ENCODE measurements around the gene PLA2G4B. TPM values are rescaled to one million over a fixed set of nuclear protein-coding genes. Genes with fewer than 3 reads are reported as not detected.

Gene PLA2G4B, protein sequence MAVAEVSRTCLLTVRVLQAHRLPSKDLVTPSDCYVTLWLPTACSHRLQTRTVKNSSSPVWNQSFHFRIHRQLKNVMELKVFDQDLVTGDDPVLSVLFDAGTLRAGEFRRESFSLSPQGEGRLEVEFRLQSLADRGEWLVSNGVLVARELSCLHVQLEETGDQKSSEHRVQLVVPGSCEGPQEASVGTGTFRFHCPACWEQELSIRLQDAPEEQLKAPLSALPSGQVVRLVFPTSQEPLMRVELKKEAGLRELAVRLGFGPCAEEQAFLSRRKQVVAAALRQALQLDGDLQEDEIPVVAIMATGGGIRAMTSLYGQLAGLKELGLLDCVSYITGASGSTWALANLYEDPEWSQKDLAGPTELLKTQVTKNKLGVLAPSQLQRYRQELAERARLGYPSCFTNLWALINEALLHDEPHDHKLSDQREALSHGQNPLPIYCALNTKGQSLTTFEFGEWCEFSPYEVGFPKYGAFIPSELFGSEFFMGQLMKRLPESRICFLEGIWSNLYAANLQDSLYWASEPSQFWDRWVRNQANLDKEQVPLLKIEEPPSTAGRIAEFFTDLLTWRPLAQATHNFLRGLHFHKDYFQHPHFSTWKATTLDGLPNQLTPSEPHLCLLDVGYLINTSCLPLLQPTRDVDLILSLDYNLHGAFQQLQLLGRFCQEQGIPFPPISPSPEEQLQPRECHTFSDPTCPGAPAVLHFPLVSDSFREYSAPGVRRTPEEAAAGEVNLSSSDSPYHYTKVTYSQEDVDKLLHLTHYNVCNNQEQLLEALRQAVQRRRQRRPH
- total RNA-seq: 12.9 and 15.6 TPM in 2 replicates

- intact Hi-C loops (cut with micrococcal nuclease): no loop called here
Observed at GRCh38 chr15:41838400-41838897, at the start of gene PLA2G4B. PLA2G4B (plus strand) TSS chr15:41838847; CDS start chr15:41838914, 67 bp downstream.

- intact Hi-C loops (cut with micrococcal nuclease): no loop called here
Observed at GRCh38 chr15:41789236-41789635, 49.4 kb upstream of the PLA2G4B start.

DNA sequence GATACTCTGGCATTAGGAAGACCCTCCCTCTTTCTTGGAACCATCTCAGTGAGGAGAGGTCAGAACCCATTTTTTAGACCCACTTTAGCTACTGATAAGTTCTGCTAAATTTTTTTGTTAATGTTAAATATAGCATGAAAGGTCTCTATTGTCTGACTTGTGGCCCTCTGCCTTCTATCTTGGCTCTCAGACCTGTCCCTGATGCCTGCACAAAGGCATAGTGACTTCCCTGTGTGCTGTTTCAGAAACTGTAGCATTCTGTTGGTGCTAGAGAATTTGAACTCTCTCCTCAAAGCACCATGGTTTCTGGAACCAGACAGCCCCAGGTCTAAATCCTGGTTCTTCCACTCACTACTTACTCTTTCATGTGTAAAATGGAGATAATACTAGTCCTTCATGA lies 49.0 kb upstream of the PLA2G4B start:
- intact Hi-C loops (cut with micrococcal nuclease): loop anchor here (2.0 kb wide), 1 partner anchor 15 kb away; the partner anchor contains the start of gene MAPKBP1

- intact Hi-C loops (cut with micrococcal nuclease): loop anchor here (2.0 kb wide), 1 partner anchor 15 kb away; the partner anchor contains the start of gene MAPKBP1
Observed at GRCh38 chr15:41790169-41790568, 48.5 kb upstream of the PLA2G4B start.

DNA sequence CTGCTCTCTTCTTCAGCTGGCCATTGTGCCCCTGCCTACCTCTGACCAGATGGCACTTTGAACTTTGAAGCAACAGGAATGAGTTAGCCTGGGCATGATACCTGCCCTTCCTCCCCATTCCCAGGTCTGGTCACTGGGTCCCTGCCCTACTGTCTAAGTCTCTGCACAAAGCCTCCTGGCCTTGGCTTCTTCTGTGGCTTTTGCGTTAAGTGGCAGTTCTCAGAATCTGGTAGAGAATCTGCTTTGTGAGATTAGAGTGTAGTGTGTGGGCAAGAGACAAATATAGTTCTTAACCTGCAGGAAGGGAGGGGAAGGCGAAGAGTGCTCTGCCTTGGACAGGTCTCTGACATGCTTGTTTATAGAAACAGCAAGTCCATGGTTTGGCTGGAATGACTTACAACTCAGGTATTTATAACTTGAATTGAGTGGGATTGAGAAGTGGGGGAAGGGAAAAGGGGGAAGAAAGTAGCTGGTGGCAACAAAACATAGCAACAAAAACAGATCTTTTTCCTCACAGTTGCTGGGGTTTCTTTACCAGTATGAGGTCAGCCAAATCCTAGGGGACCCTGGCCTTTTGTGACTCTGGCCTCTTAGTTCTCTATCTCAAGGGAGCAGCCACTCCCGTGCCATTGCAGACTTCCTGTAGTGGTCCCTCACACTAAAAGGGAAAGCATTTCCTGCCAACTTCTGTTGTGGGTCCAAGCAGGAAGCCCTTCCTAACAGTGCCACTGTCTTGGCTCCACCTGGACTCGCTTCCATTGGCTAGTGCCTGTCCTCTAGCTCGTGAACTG lies 47.7 kb upstream of the PLA2G4B start:
- intact Hi-C loops (cut with micrococcal nuclease): loop anchor here (2.0 kb wide), 1 partner anchor 16 kb away; the partner anchor contains the start of gene MAPKBP1

GRCh38 chr15:41791547-41791937 lies 47.1 kb upstream of the PLA2G4B start:
- intact Hi-C loops (cut with micrococcal nuclease): loop anchor here (2.0 kb wide), 1 partner anchor 17 kb away; the partner anchor contains the start of gene MAPKBP1

DNA sequence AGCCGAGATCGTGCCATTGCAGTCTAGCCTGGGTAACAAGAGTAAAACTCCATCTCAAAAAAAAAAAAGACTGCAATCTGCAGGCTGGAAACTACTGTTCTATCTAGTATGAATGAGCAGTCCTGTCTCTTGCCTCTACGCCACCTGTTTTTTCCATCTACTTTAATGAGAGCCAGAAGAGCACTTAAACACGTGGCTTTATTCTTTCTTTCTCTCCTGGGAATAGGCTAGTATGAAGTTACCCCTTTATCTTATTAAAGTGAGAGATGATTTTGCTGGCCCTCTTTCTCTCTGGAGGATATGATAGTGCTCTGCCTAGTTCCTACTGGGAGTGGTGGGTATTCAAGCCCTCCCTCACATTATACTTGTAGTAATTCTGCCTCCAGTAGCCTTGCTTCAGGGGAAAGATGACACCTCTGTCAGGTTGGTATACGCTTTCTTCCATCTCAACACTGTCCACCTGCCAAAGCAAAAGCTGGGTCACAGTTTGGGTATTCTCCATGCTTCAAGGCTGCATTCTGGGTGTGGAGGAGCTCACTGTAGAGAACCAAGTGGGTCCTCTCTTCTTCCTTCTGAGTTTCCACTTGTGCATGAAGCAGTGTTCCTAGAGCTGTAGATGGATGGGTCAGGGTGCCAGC lies 46.5 kb upstream of the PLA2G4B start:
- intact Hi-C loops (cut with micrococcal nuclease): loop anchor here (2.0 kb wide), 1 partner anchor 17 kb away; the partner anchor contains the start of gene MAPKBP1

DNA sequence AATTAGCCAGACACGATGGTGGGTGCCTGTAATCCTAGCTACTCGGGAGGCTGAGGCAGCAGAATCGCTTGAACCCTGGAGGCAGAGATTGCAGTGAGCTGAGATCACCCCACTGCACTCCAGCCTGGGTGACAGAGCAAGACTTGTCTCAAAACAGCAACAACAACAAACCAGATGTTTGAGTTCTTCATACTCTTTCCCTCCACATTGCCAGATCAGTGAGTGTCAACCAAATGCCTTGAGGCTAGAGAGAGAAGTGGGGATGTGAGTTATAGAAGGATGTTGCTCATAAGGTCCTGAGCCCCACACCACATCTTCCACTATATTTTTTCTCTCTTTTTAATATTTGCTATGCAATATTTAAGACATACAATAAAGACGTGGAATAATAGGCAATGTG lies 44.6 kb upstream of the PLA2G4B start:
- intact Hi-C loops (cut with micrococcal nuclease): no loop called here

- intact Hi-C loops (cut with micrococcal nuclease): no loop called here
Observed at GRCh38 chr15:41795996-41796856, 42.4 kb upstream of the PLA2G4B start.

GRCh38 chr15:41797201-41797944 lies 41.3 kb upstream of the PLA2G4B start:
- intact Hi-C loops (cut with micrococcal nuclease): no loop called here

DNA sequence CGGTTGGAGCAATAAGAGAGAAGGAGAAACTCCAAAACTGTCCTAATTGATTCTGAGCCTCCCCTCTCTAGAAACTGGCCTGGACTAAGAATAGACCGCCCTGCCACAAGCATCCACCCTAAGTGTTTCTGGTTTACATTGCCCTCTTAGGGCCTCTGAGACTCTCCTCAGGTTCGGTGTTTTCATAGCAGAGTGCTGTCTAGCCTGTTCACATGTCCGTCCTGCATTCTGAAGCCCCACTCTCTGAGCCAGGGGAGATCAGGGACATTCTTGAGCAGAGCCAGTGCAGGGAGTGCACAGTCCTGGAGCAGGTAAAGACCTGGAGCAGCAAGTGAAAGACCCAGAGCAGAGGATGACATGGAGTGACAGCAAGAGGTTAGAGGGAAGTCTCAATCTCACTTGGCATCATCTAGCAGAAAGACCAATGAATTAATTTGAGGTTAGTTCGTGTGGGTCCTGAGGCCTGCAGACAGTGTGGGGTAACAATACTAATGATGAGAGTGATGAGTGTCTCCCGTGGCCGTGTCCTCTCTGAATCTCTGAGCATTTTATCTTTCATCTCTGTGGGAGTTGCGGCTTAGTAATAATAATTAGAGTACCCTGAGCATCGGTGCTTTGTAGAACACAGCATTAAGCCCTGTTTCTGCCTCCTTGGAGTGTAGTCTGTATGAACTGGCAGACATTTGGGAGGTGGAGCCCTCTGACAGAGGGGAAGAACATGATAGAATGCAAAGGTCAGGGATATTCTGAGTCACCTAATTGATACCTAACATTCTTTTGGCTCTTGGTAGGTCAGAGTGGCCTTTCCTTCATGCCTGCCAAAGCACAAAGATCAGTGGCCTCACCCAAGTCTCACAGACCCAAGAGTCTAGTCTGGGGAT lies 39.8 kb upstream of the PLA2G4B start:
- intact Hi-C loops (cut with micrococcal nuclease): no loop called here

- intact Hi-C loops (cut with micrococcal nuclease): no loop called here
Observed at GRCh38 chr15:41799488-41799805, 39.2 kb upstream of the PLA2G4B start.

DNA sequence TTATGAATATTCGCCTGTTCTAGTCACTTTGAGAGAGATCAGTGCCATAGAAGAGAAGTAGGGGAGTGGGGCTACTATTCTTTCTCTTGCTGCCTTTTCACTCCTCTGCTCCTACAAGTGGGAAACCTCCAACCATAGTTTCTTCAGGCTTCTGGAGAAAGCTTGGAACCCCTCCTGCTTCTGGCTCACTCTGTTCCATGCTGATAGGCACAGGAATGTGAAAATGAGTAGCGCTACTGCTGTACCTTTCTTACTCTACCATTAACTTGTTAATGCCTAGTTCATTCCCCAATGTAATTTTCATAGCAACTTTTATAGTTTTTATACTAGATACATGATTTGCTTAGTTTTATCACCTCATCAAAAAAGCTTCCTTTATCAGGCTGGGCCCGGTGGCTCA lies 37.5 kb upstream of the PLA2G4B start:
- intact Hi-C loops (cut with micrococcal nuclease): no loop called here

DNA sequence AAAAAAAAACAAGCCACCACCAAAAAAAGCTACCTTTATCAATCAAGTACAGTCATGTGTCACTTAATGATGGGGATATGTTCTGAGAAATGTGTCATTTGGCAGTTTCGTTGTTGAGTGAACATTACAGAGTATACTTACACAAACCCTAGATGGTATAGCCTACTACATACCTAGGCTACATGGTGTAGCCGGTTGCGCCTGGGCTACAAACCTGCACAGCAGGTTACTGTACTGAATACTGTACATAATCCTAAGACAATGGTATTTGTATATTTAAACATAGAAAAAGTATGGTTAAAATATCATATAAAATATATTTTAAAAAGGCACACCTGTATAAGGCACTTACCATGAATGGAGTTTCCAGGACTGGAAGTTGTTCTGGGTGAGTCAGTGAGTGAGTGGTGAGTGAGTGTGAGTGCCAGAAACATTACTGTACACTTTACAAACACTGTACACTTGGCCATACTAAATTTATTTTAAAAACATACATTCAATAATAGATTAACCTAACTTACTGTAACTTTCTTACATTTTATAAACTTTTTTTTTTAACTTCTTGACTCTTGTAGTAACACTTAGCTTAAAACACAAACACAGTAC lies 36.7 kb upstream of the PLA2G4B start:
- intact Hi-C loops (cut with micrococcal nuclease): no loop called here

GRCh38 chr15:41804361-41804760 lies 34.3 kb upstream of the PLA2G4B start:
- intact Hi-C loops (cut with micrococcal nuclease): no loop called here

GRCh38 chr15:41804916-41805666 lies 33.6 kb upstream of the PLA2G4B start:
- intact Hi-C loops (cut with micrococcal nuclease): no loop called here

GRCh38 chr15:41805711-41806110 lies 32.9 kb upstream of the PLA2G4B start:
- intact Hi-C loops (cut with micrococcal nuclease): no loop called here

Measured in T-helper 1 cell treated with Interleukin-12 subunit alpha and Interleukin-12 subunit beta and Interleukin-4 antibody, amounts not matched to agents 30 ng/mL and 1 ng/mL, for 36 hours (primary cell).